Fibroblast of skin of scalp (primary cell): ENCODE measurements around the gene FAM131C.

Experiments used
- DNase-seq: peaks from one replicate; pipeline ENCODE4 v3.0.0-alpha.2; 2013

Gene FAM131C

DNA sequence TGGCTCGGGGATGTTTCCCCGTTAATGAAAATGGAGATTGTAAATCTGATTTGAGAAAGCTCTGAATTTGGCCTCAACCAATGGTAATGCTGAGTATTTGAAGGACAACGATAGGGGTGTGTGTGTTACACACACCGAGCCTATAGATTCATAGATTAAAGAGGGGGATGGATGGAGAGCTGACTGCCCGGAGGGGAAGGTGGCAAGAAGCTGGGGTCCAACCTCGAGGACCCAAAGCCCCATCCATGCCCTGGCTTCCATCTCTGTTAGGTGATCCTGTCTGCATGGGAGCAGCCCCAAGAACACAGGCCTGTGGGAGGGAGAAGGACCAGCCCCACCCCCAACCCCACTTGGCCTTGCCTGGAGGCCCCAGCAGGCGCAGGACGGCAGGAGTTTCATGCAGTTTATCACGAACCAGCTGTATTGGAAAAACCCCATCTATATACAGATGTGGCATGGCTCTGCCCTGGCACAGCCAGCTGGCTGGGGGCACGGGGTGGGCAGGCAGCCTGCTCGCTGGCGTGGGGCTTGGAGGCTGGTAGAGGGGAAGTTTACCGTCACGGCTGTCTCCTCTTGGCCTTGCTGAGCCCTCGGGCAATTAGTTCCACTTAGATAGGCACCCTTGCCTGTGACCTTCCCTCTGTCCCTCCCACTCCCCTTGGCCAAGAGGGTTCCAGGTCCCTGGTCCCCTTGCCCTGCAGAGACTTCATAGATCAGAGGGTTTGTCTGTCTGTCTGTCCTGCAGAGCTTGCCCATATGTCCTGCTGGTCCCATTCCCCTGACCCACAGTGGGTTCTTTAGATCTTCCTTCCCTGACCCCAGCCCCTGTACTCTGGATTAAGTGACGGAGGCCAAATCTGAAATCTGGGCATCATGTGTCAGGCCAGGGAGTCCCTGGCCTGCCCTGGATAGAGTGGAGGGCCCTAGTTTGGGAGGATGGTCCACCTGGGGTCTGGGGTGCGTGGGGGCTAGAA, 58.7 kb downstream of the FAM131C start:
- DNase-seq: peak; percentile 64

DNA sequence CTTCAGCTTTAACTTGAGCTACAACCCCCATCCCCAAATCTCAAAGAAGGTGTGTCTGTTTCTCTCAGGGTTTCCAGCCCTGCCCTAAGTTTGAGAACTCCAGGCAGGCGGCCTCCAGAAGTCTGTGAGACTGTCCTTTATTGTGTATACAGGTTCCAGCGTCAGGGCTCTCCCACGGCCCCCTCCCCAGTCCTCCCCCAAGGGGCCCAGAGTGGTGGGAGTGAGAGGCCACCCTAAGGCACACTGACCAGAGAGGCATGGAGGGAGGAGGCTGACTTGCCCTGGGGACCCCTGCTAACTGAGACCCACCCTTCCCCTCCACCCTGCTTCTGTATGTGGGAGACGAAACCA, 59.6 kb downstream of the FAM131C start:
- no peak for DNase-seq

DNA sequence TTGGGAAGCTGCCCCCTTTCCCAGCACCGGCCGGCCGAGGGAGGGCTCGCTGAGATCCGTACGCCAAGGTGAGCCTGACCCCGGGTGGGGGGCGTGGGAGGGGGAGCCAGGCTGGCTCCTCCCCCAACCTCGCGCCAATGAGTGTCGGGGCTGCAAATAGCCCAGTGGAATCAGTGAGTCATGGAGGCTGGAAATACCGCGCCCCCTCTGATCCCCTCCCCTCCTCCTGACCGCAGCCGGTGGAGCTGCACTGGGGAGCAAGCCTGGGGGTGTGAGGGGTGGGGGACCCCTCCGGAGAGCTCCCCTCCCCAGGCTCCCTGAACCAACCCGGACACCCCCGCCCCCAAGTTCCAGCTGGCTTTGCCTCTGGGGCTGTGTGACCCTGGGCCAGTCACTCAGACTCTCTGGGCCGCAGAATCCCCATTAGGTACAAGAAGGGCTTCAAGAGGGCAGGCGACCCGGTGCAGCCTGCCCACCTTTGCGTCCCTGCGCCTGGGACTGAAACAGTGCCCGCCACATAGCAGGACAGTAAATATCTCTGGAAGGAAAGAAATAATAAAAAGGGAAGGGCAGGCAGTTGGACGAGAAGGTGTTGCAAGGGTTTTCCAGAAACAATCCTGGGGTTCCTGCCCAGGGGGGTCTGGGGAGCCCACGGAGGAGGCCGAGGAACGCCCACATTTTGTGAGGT, 60.1 kb downstream of the FAM131C start:
- peak; percentile 80 for DNase-seq

DNA sequence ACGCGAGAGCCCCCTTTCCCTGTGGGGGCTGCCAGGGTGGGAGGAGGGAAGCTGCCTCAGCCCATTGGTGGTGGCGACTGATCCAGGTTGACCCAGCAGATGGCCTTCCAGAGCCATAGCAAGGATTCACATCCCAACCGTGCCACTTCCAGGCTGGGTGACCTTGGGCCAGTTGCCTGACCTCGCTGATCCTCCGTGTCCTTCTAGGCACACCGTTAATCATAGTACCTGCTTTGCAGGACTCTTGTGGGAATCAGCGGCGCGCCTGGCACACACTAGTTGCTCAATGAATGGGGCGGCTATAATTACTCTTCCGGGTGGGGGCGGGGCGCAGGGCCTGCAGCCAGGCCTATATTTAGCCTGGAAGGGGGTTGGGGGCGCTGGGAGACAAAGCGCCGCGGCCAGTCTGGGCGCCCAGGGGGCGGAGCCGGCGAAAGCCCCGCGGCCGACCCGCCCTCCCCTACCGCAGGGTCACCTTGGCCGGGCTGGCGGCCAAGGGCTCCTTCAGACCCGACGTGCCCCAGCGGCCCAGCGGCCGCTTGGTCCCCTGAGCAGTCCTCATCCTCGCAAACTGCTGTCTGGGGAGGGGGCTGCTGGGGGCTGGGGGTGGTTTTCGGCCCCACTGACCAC, 60.7 kb downstream of the FAM131C start:
- peak; percentile 78 for DNase-seq

DNA sequence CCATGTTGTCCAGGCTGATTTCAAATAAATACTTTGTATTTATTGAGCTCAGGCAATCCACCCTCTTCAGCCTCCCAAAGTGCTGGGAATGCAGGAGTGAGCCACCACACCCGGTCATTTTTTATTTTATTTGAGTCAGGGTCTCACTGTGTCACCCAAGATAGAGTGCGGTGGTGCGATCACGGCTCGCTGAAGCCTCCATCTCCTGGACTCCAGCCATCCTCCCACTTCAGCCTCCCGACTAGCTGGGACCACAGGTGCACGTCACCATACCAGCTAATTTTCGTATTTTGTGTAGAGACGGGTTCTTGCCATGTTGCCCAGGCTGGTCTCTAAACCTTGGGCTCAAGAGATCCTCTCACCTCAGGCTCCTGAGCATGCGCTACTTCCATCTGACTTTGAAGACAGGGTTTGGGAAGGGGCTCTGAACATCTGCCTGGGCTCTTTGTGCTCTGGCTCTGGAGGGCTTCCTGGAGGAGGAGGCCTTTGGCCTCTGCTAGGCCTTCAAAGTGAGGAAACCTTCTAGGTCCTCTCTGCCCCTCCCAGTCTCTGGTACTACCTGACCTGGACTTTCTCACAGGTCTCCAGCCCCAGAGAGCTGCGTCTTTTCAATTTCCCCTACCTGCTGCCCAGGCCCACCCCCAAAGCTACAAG, 61.4 kb downstream of the FAM131C start:
- no peak for DNase-seq

DNA sequence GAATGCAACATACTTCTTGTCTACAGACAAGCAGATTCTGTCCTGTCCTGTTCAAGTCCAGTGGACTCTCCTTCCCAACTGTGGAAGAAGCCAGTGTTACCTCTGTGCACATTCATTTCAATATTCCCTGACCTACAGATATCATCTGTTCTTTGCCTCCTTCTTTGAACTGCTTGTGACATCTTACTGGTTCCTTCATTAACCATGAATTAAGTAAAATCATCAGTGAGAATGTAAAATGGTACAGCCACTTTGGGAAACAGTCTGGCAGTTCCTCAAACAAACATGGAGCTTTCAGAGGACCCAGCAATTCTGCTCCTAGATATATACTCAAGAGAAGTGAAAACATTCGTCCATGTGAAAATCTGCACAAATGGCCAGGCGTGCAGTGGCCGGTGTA, 62.6 kb downstream of the FAM131C start:
- no peak for DNase-seq

DNA sequence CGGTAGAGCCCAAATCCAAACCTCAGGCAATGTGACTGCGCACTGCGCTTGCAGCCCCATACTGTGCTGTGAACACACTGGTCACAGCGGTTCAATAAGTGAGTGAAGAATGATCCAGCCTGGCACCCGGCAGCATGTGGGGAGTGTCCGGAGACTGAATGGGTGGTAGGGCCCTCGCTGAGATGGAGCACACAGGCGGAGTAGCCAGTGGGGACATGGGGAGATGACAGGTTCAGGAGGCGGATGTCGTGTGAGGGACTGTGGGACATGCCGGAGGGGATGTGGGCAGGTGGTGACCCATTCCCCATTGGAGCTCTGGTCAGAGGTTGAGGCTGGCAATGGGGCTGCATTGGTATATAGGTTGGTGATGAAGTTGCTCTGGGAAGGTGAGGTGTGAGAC, 63.8 kb downstream of the FAM131C start:
- no peak for DNase-seq

DNA sequence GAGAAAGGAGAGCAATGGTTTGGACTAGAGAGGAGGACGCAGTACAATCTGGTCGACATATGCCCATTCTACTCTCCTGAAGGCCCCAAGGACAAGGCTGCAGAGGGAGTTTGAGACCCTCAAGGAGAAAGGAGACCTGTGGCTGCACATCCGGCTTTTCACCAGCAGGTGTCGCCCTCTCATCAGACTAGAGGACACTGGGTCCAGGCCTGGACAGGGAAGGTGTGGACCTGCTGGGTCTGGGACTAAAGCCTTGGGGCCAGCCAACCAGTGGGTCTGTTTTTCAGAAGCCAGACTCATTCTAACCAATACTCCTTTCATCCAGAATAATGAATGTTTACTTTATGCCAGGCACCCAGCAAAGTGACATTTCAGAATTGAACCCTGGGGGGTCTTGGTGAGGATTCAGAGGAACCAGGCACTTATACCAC, 64.4 kb downstream of the FAM131C start:
- DNase-seq: peak; percentile 74
